ENCODE data around the gene RET. TPM values are rescaled to one million over a fixed set of nuclear protein-coding genes. Genes with fewer than 3 reads are reported as not detected.

RET gene
- total and polyA plus RNA-seq, 7 donors: 1.8 to 6.5 (median 3.9) TPM; not detected in 2

GRCh38 chr10:43032613-43033012 lies 44.3 kb upstream of the RET start:
- Histone ChIP-seq H3K36me3 (no peaks in the 10 kb centered on the region), H3K4me1 (peaks cover 0 to 6% (median 0%) of the 10 kb centered on the region in 4 donors), H3K27ac (no peak overlapping the region), H3K4me3 (no peak overlapping the region), H3K9me3 (peaks cover 0 to 4% (median 3%) of the 10 kb centered on the region in 4 donors), H3K27me3 (no peaks in the 10 kb centered on the region)
- no peak for TF ChIP-seq EP300 (IDR thresholded peaks at IDR 0.05)
- no peak for TF ChIP-seq POLR2A (IDR thresholded peaks at IDR 0.05)
- no peak for TF ChIP-seq CTCF (IDR thresholded peaks at IDR 0.05)
- TF ChIP-seq POLR2AphosphoS5 (IDR thresholded peaks at IDR 0.05): no peak
- intact Hi-C loops (cut with DNase I): no loop called here
- 30 to 55% methylated on average over 1 of the region's 1 CpG for WGBS, 2 donors
- DNase-seq: no peak

- 36 to 45% methylated on average over 4 of the region's 4 CpGs for WGBS, 2 donors
- H3K36me3 ChIP-seq: no peaks in the 10 kb centered on the region
- H3K27me3 ChIP-seq: no peaks in the 10 kb centered on the region
- peaks cover 0 to 4% (median 3%) of the 10 kb centered on the region in 4 donors for H3K9me3 ChIP-seq
- DNase-seq: no peak
- H3K4me1 ChIP-seq: peaks cover 0 to 6% (median 0%) of the 10 kb centered on the region in 4 donors
- no peak overlapping the region for H3K4me3 ChIP-seq
- intact Hi-C loops (cut with DNase I): no loop called here
- no peak for TF ChIP-seq EP300 (IDR thresholded peaks at IDR 0.05)
- no peak for TF ChIP-seq POLR2A (IDR thresholded peaks at IDR 0.05)
- no peak overlapping the region for H3K27ac ChIP-seq
These were observed 41.1 kb upstream of the RET start for GRCh38 chr10:43035800-43036199.

DNA sequence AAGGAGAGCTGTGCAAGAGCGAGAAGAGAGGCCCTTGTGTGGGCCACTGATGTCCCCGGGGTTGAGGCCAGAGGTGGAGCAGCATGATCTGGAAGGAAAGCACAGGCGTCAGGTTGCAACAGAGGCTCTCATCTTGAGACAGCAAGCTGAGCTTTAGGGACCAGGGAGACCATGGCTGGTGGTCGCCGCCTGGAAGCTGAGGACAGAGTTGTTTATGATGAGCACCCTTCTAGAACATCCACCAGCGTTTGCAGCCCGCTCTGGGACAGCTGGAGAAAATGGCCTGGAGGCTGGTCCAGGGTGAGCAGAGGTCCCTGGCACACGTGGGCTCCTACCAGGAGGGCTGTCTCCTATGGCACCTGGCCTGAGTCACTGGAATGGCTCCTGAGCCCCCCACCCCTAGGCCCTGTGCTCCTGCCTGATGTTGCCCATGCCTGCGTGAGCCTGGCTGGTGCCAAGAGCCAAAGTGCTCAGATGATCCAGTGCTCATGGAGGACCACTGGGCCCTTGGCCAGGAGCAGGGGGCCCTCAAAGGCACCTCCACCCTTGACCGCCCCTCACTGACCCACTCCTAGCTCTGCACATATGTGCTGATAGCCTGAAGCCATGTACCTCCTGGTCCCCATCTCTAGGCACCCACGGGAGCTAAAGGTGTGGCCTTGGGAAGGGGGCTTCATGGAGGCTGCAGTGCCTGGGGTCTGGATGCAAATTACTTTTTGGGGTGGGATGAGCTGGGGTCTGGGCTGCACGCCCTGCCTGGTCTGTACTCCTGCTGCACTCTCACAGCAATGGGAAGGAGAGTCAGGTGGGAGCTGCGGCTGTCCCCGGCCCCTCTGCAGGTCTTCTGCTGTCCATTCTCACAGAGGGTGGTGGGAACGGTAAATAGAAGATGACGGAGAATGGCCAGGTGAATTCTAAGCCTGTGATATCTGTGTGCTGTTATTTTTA lies 40.1 kb upstream of the RET start:
- Histone ChIP-seq H3K4me1 (peaks cover 0 to 6% (median 0%) of the 10 kb centered on the region in 4 donors), H3K9me3 (peaks cover 0 to 4% (median 3%) of the 10 kb centered on the region in 4 donors), H3K36me3 (no peaks in the 10 kb centered on the region), H3K27me3 (no peaks in the 10 kb centered on the region), H3K4me3 (no peak overlapping the region), H3K27ac (no peak overlapping the region)
- TF ChIP-seq POLR2A (IDR thresholded peaks at IDR 0.05) (no peak), EP300 (IDR thresholded peaks at IDR 0.05) (no peak), CTCF (IDR thresholded peaks at IDR 0.05) (no peak), POLR2AphosphoS5 (IDR thresholded peaks at IDR 0.05) (no peak)
- 86 to 87% methylated on average over 16 of the region's 16 CpGs for WGBS, 2 donors
- intact Hi-C loops (cut with DNase I): no loop called here
- peak; percentile 56 for DNase-seq

DNA sequence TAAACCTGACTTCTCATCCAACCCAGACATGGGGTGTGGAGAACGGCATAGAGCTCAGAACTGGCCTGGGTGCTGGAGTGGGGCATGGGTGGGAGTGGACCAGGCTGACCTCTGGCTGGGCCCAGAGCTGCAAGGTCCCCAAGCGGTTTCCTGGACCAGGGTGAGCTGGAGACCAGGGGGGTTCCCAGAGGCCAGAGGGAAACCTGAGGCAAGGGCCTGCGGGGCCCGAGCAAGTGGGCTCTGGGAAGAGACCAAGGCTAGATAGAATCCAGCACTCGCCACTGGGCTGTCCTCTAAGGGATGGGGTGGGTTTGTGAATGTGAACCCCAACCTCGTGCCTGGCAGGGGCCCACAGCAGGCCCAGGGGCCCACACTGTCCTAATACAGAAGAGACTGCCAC lies 39.4 kb upstream of the RET start:
- intact Hi-C loops (cut with DNase I): no loop called here
- Histone ChIP-seq H3K4me3 (no peak overlapping the region), H3K36me3 (no peaks in the 10 kb centered on the region), H3K27me3 (no peaks in the 10 kb centered on the region), H3K9me3 (peaks cover 0 to 3% (median 0%) of the 10 kb centered on the region in 4 donors), H3K27ac (no peak overlapping the region), H3K4me1 (peaks cover 0 to 6% (median 0%) of the 10 kb centered on the region in 4 donors)
- 74 to 87% methylated on average over 6 of the region's 6 CpGs for WGBS, 2 donors
- DNase-seq: peak; percentile 38
- no peak for TF ChIP-seq POLR2AphosphoS5 (IDR thresholded peaks at IDR 0.05)
- TF ChIP-seq POLR2A (IDR thresholded peaks at IDR 0.05): no peak

DNA sequence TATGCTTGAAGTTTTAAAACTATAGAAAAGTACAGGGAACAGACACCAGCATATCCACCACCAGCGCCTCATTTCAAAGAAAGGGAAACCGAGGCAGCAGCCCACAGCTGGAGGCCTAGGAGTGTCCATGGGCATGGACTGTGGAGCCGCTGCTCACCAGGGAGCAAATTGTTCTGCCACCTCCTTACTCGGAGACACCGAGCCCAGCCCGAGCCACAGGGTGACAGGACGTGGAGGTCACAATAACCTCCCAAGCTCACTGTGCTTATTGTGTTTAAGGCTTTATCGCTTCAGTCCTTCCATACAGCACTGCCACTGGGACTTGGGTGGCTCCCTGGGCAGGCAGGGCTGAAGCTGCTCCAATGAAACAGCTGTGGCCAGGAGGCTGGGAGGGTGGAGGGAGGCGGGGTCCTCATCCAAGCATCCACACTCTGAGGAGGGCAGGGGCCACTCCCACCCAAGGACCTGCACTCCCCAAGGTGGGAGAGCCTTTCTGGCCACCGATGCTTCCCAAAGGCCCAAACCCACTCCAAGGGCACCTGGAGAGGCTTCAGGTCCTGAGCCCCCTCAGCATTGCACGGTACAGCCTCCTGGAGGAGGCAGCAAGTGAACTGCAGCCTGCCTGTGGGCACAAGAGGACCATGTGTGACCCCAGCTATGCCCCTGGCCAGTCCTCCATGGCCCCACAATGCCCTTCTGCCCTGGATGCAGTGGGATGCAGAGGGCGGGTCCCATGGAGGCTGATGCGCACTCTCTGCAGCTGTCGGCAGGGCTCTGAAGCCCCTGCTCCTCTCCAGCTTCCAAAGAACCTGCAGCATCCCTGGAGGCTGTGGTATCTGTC lies 38.7 kb upstream of the RET start:
- TF ChIP-seq POLR2A (IDR thresholded peaks at IDR 0.05) (no peak), CTCF (IDR thresholded peaks at IDR 0.05) (no peak), POLR2AphosphoS5 (IDR thresholded peaks at IDR 0.05) (no peak), EP300 (IDR thresholded peaks at IDR 0.05) (no peak)
- WGBS, 2 donors: 85 to 87% methylated on average over 14 of the region's 14 CpGs
- peaks cover 0 to 6% (median 0%) of the 10 kb centered on the region in 4 donors for H3K4me1 ChIP-seq
- H3K27ac ChIP-seq: no peak overlapping the region
- H3K27me3 ChIP-seq: no peaks in the 10 kb centered on the region
- no peak overlapping the region for H3K4me3 ChIP-seq
- peak; percentile 42 for DNase-seq
- peaks cover 0 to 3% (median 0%) of the 10 kb centered on the region in 4 donors for H3K9me3 ChIP-seq
- intact Hi-C loops (cut with DNase I): no loop called here
- no peaks in the 10 kb centered on the region for H3K36me3 ChIP-seq

Measured in sigmoid colon (tissue), 7 donors.